ENCODE data around the gene BEND5. TPM values are rescaled to one million over a fixed set of nuclear protein-coding genes. Genes with fewer than 3 reads are reported as not detected.
A peak's percentile ranks its signal among the peaks of the same experiment; 100 is the strongest.

BEND5 gene
- total and polyA plus RNA-seq, 4 donors: 1.3 to 10.1 (median 6.3) TPM

DNA sequence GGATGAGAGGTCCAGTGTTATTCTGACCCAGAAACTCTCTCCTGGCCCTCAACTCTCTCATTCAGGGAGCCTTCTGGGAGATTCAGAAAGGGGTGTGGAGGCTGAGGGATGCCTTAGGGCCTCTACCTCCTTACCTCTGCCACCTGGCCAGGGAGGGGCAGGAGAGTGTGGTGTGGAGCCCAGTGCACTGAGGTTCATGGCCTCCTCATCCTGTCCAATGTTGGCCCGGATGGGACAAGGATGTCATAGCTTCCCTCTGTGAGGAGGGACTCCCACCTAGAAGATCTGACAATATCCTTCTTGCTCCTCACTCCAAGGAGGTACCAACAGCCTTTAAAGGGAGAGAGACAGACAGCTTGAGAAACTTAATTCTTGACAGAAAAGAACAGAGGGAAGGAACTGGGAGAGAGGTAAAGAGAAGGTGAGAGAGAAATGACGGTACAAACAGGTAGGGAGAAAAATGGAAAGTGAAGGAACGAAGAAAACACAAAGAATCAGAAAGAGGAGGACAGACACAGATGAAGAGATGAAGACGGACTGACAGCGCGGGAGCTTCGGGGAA is 779 bp downstream of the BEND5 start:
- Histone ChIP-seq H3K4me3 (peak overlapping the region; percentile 32), H3K36me3 (ENCODE audit: control insufficient read depth in 4 of 4, insufficient read depth in 4 of 4, low read length in 4 of 4) (peaks cover 0 to 8% (median 5%) of the 10 kb centered on the region in 4 donors), H3K9me3 (ENCODE audit: control insufficient read depth in 4 of 4, insufficient read depth in 3 of 4, low read length in 3 of 4) (no peaks in the 10 kb centered on the region), H3K27me3 (ENCODE audit: control insufficient read depth in 3 of 3, insufficient read depth in 3 of 3, low read length in 2 of 3) (no peaks in the 10 kb centered on the region), H3K27ac (ENCODE audit: low read depth in 1 of 2, low read length in 1 of 2) (peak overlapping the region in 1 of 2 donors; percentile 1), H3K9ac (ENCODE audit: insufficient read depth in 1 of 2, low read length in 2 of 2) (peak overlapping the region; percentile 75 to 80), H3K4me1 (ENCODE audit: control insufficient read depth in 5 of 5, insufficient read depth in 5 of 5, low read length in 5 of 5) (peaks cover 0 to 38% (median 18%) of the 10 kb centered on the region in 5 donors)
- DNase-seq (peak in 1 of 3 donors; percentile 37), ATAC-seq (ENCODE audit: insufficient read depth, low FRiP score) (no peak)
- WGBS, 2 donors: 1 to 3% methylated on average over 7 of the region's 7 CpGs
- TF ChIP-seq CTCF (IDR thresholded peaks at IDR 0.05; ENCODE audit: control extremely low read depth, extremely low read depth): no peak

GRCh38 chr1:48773133-48773532 is 3.6 kb downstream of the BEND5 start:
- H3K9ac ChIP-seq (ENCODE audit: insufficient read depth in 1 of 2, low read length in 2 of 2): no peak overlapping the region
- peaks cover 0 to 55% (median 25%) of the 10 kb centered on the region in 5 donors for H3K4me1 ChIP-seq (ENCODE audit: control insufficient read depth in 5 of 5, insufficient read depth in 5 of 5, low read length in 5 of 5)
- DNase-seq (no peak), ATAC-seq (ENCODE audit: insufficient read depth, low FRiP score) (no peak)
- peaks cover 0 to 9% (median 7%) of the 10 kb centered on the region in 4 donors for H3K36me3 ChIP-seq (ENCODE audit: control insufficient read depth in 4 of 4, insufficient read depth in 4 of 4, low read length in 4 of 4)
- 92 to 100% methylated on average over 1 of the region's 1 CpG for WGBS, 2 donors
- H3K4me3 ChIP-seq: no peak overlapping the region
- no peaks in the 10 kb centered on the region for H3K27me3 ChIP-seq (ENCODE audit: control insufficient read depth in 3 of 3, insufficient read depth in 3 of 3, low read length in 2 of 3)
- no peaks in the 10 kb centered on the region for H3K9me3 ChIP-seq (ENCODE audit: control insufficient read depth in 4 of 4, insufficient read depth in 3 of 4, low read length in 3 of 4)
- no peak for TF ChIP-seq CTCF (IDR thresholded peaks at IDR 0.05; ENCODE audit: control extremely low read depth, extremely low read depth)
- no peak overlapping the region for H3K27ac ChIP-seq (ENCODE audit: low read depth in 1 of 2, low read length in 1 of 2)

DNA sequence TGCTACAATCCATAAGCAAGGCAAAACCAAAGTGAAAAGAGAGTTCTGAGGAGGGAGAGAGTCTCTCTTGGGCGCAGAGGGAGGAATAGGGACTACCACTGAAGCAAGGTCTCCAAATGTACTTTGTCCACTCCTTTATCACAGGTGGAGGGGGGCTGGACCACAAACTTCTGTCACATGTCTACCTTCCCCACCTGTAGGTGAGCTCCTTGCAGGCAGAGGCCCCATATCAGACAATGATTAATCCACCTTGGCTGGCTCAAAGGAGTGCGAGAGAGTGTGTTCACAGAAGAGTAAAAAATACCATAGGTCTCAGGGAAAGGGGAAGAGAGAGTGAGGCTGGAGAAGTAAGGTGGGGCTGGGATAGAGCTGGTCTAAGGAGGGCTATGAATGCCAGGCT is 4.5 kb downstream of the BEND5 start:
- Histone ChIP-seq H3K36me3 (ENCODE audit: control insufficient read depth in 4 of 4, insufficient read depth in 4 of 4, low read length in 4 of 4) (peaks cover 0 to 11% (median 7%) of the 10 kb centered on the region in 4 donors), H3K27me3 (ENCODE audit: control insufficient read depth in 3 of 3, insufficient read depth in 3 of 3, low read length in 2 of 3) (no peaks in the 10 kb centered on the region), H3K9me3 (ENCODE audit: control insufficient read depth in 4 of 4, insufficient read depth in 3 of 4, low read length in 3 of 4) (no peaks in the 10 kb centered on the region), H3K4me3 (no peak overlapping the region), H3K4me1 (ENCODE audit: control insufficient read depth in 5 of 5, insufficient read depth in 5 of 5, low read length in 5 of 5) (peaks cover 5 to 56% (median 25%) of the 10 kb centered on the region in 5 donors), H3K9ac (ENCODE audit: insufficient read depth in 1 of 2, low read length in 2 of 2) (peak overlapping the region in 1 of 2 donors; percentile 2), H3K27ac (ENCODE audit: low read depth in 1 of 2, low read length in 1 of 2) (no peak overlapping the region)
- TF ChIP-seq CTCF (IDR thresholded peaks at IDR 0.05; ENCODE audit: control extremely low read depth, extremely low read depth): no peak
- no peak for DNase-seq
- ATAC-seq (ENCODE audit: insufficient read depth, low FRiP score): no peak
- WGBS, 2 donors: 91 to 92% methylated on average over 2 of the region's 2 CpGs

- Histone ChIP-seq H3K9ac (ENCODE audit: insufficient read depth in 1 of 2, low read length in 2 of 2) (no peak overlapping the region), H3K27ac (ENCODE audit: low read depth in 1 of 2, low read length in 1 of 2) (no peak overlapping the region), H3K27me3 (ENCODE audit: control insufficient read depth in 3 of 3, insufficient read depth in 3 of 3, low read length in 2 of 3) (no peaks in the 10 kb centered on the region), H3K9me3 (ENCODE audit: control insufficient read depth in 4 of 4, insufficient read depth in 3 of 4, low read length in 3 of 4) (no peaks in the 10 kb centered on the region), H3K36me3 (ENCODE audit: control insufficient read depth in 4 of 4, insufficient read depth in 4 of 4, low read length in 4 of 4) (peaks cover 0 to 14% (median 7%) of the 10 kb centered on the region in 4 donors), H3K4me3 (no peak overlapping the region), H3K4me1 (ENCODE audit: control insufficient read depth in 5 of 5, insufficient read depth in 5 of 5, low read length in 5 of 5) (peaks cover 5 to 57% (median 25%) of the 10 kb centered on the region in 5 donors)
- WGBS, 2 donors: 79 to 83% methylated on average over 2 of the region's 2 CpGs
- DNase-seq: peak in 2 of 3 donors; percentile 70 to 84
- no peak for TF ChIP-seq CTCF (IDR thresholded peaks at IDR 0.05; ENCODE audit: control extremely low read depth, extremely low read depth)
- no peak for ATAC-seq (ENCODE audit: insufficient read depth, low FRiP score)
Observed at GRCh38 chr1:48771561-48771960, 5.1 kb downstream of the BEND5 start.
